HG03103 (cell line): ENCODE measurements around the gene ZBTB32.
A peak's percentile ranks its signal among the peaks of the same experiment; 100 is the strongest.

Experiments
- ATAC-seq: cut with Tn5 transposase; IDR thresholded peaks from one replicate; pipeline ENCODE4 v1.9.1; 2021; ENCODE audit warnings: low read depth; ENCODE audit not compliant: unreplicated experiment

ZBTB32 gene

GRCh38 chr19:35733180-35734125 is 29.1 kb downstream of the ZBTB32 start:
- ATAC-seq, result no peak

GRCh38 chr19:35734273-35734672 is 29.9 kb downstream of the ZBTB32 start:
- no peak for ATAC-seq

GRCh38 chr19:35734889-35735288 is 30.5 kb downstream of the ZBTB32 start:
- ATAC-seq, result no peak

- no peak for ATAC-seq
These were observed 32.8 kb downstream of the ZBTB32 start for GRCh38 chr19:35736913-35737886.

GRCh38 chr19:35738021-35738886 is 33.9 kb downstream of the ZBTB32 start:
- no peak for ATAC-seq

GRCh38 chr19:35738887-35739229 is 34.5 kb downstream of the ZBTB32 start:
- ATAC-seq, result no peak

GRCh38 chr19:35739275-35740107 is 35.1 kb downstream of the ZBTB32 start:
- no peak for ATAC-seq

- ATAC-seq, result peak; percentile 2
These were observed 35.7 kb downstream of the ZBTB32 start for GRCh38 chr19:35740108-35740422.

- ATAC-seq, result peak; percentile 44
These were observed 36.3 kb downstream of the ZBTB32 start for GRCh38 chr19:35740423-35741202.

- ATAC-seq, result no peak
These were observed 36.8 kb downstream of the ZBTB32 start for GRCh38 chr19:35741203-35741515.

GRCh38 chr19:35742121-35742724 is 37.9 kb downstream of the ZBTB32 start, which contains the start of gene IGFLR1:
Gene IGFLR1, minus strand, starts transcription at chr19:35742452. Its CDS starts 1,272 bp downstream, at chr19:35741180.
- ATAC-seq, result no peak

- no peak for ATAC-seq
These were observed 39.5 kb downstream of the ZBTB32 start for GRCh38 chr19:35743640-35744429.

- no peak for ATAC-seq
These were observed 40.3 kb downstream of the ZBTB32 start for GRCh38 chr19:35744430-35745327.

- peak; percentile 34 for ATAC-seq
These were observed 41.1 kb downstream of the ZBTB32 start, which contains the start of the genes PSENEN and U2AF1L4 for GRCh38 chr19:35745328-35746086. Gene PSENEN, plus strand, starts transcription at chr19:35745651. Its CDS starts 280 bp downstream, at chr19:35745931. Gene U2AF1L4, minus strand, starts transcription at chr19:35745418. Its CDS starts 27 bp downstream, at chr19:35745391.

- no peak for ATAC-seq
These were observed 41.7 kb downstream of the ZBTB32 start for GRCh38 chr19:35746087-35746462.

GRCh38 chr19:35746531-35746930 is 42.2 kb downstream of the ZBTB32 start:
- ATAC-seq, result no peak
